HepG2 (cell line): ENCODE measurements around the gene TXNL4A. TPM values are rescaled to one million over a fixed set of nuclear protein-coding genes. Genes with fewer than 3 reads are reported as not detected.

Experiments
- AGO1 ChIP-seq: fragments of 200-400 bp; formaldehyde crosslinking; IDR thresholded peaks from 2 replicates; pipeline ENCODE4 v1.6.1; 2017; ENCODE audit warnings: mild to moderate bottlenecking, low read depth, low read length, moderate library complexity; ENCODE audit not compliant: poor library complexity, severe bottlenecking
- CBFB ChIP-seq: sonication (generic); formaldehyde crosslinking; IDR thresholded peaks from 2 replicates; pipeline ENCODE4 v1.4.0; 2020; ENCODE audit warnings: missing genetic modification reagents
- FOXC1 ChIP-seq: sonication (generic); formaldehyde crosslinking; IDR thresholded peaks from 2 replicates; pipeline ENCODE4 v1.8.0; 2022; ENCODE audit warnings: mild to moderate bottlenecking, missing genetic modification reagents, borderline replicate concordance
- JARID2 ChIP-seq: sonication (generic); formaldehyde crosslinking; IDR thresholded peaks from 2 replicates; pipeline ENCODE4 v1.8.1; 2023; ENCODE audit warnings: missing genetic modification reagents, inconsistent platforms; ENCODE audit not compliant: insufficient replicate concordance
- KAT8 ChIP-seq: IDR thresholded peaks from 2 replicates; pipeline ENCODE4 v1.6.1; 2016; ENCODE audit warnings: missing genetic modification reagents, missing compliant biosample characterization
- MED1 ChIP-seq: sonication (generic); formaldehyde crosslinking; IDR thresholded peaks from 2 replicates; pipeline ENCODE4 v1.4.0; 2020; ENCODE audit warnings: missing genetic modification reagents
- NFIB ChIP-seq: sonication (generic); formaldehyde crosslinking; IDR thresholded peaks from 2 replicates; pipeline ENCODE4 v1.9.0; 2021; ENCODE audit warnings: missing genetic modification reagents, mild to moderate bottlenecking, borderline replicate concordance
- PCBP2 ChIP-seq: fragments of 200-400 bp; formaldehyde crosslinking; optimal IDR thresholded peaks from 2 replicates; pipeline ENCODE3; 2018; ENCODE audit warnings: low read length, low read depth; ENCODE audit not compliant: poor library complexity, severe bottlenecking
- RAD21 ChIP-seq: fragments of 450-650 bp; formaldehyde crosslinking; IDR thresholded peaks from 2 replicates; pipeline ENCODE4 v1.5.0; 2020; ENCODE audit warnings: mild to moderate bottlenecking
- SRF ChIP-seq: IDR thresholded peaks from 2 replicates; pipeline ENCODE4 v1.6.1; 2011; ENCODE audit warnings: mild to moderate bottlenecking, low read depth, low read length, moderate library complexity
- TCF12 ChIP-seq, 2 experiments: fragments of 450-650 bp in 1 of 2; sonication (generic) in 1 of 2; formaldehyde crosslinking in 1 of 2; IDR thresholded peaks; 2 replicates each; pipeline versions ENCODE4 v1.6.1 to v1.8.0; 2017 to 2022; ENCODE audit warnings: antibody characterized with exemption in 1 of 2, mild to moderate bottlenecking in 1 of 2, missing genetic modification reagents in 1 of 2, moderate library complexity in 1 of 2
- ZMYM3 ChIP-seq: sonication (generic); formaldehyde crosslinking; IDR thresholded peaks from 2 replicates; pipeline ENCODE4 v1.5.1; 2020; ENCODE audit warnings: mild to moderate bottlenecking, missing genetic modification reagents
- ZNF343 ChIP-seq: sonication (generic); formaldehyde crosslinking; IDR thresholded peaks from 2 replicates; pipeline ENCODE4 v1.4.0; 2020; ENCODE audit warnings: mild to moderate bottlenecking, missing genetic modification reagents
- ZNF598 ChIP-seq: sonication (generic); formaldehyde crosslinking; IDR thresholded peaks from 2 replicates; pipeline ENCODE4 v1.5.1; 2020; ENCODE audit warnings: mild to moderate bottlenecking, missing genetic modification reagents, borderline replicate concordance
- ZNF75D ChIP-seq: sonication (generic); formaldehyde crosslinking; IDR thresholded peaks from 2 replicates; pipeline ENCODE4 v1.8.1; 2023; ENCODE audit warnings: missing genetic modification reagents, mild to moderate bottlenecking, borderline replicate concordance
- ZNF891 ChIP-seq: sonication (generic); formaldehyde crosslinking; IDR thresholded peaks from 2 replicates; pipeline ENCODE4 v1.5.0; 2020; ENCODE audit warnings: mild to moderate bottlenecking, missing genetic modification reagents
- polyA plus RNA-seq, 8 experiments: library from polyadenylated mRNA; depleted of rRNA in 3 of 8; stranded (reverse) in 7 of 8; unstranded in 1 of 8; fragments of >200 nt; fragmentation: Illumina TruSeq in 4 of 8; extraction: Trizol in 4 of 8; gene quantifications; 2 replicates each; pipeline versions ENCODE4 v1.2.1 to v1.2.3, GENCODE V29; 2011 to 2016; ENCODE audit warnings: low read depth in 4 of 8, missing spikeins in 1 of 8, mixed read lengths in 1 of 8; ENCODE audit not compliant: insufficient read depth in 1 of 8
- total RNA-seq, 5 experiments: library from RNA; depleted of rRNA; stranded (reverse); fragments of >200 nt; fragmentation: Illumina TruSeq; extraction: Trizol; gene quantifications; 2 replicates each; pipeline ENCODE4 v1.2.3, GENCODE V29; 2016; ENCODE audit warnings: low read depth in 1 of 5
- TF ChIP-seq, protein P1 (sequence below): sonication (generic); formaldehyde crosslinking; IDR thresholded peaks from 2 replicates; pipeline ENCODE4 v1.4.0; 2020; ENCODE audit warnings: missing genetic modification reagents
- TF ChIP-seq, protein P2 (sequence below): sonication (generic); formaldehyde crosslinking; conservative IDR thresholded peaks from 2 replicates; pipeline ENCODE4 v1.8.1; 2023; ENCODE audit warnings: missing genetic modification reagents
- TF ChIP-seq, protein P3 (sequence below): sonication (generic); formaldehyde crosslinking; IDR thresholded peaks from 2 replicates; pipeline ENCODE4 v1.5.0; 2020; ENCODE audit warnings: mild to moderate bottlenecking, missing genetic modification reagents, borderline replicate concordance

TXNL4A gene
- total and polyA plus RNA-seq, 2 of the 13 experiments (the other 11 are each of a cell fraction or from before 2014, with no cell fraction given) = 172 to 202 TPM

DNA sequence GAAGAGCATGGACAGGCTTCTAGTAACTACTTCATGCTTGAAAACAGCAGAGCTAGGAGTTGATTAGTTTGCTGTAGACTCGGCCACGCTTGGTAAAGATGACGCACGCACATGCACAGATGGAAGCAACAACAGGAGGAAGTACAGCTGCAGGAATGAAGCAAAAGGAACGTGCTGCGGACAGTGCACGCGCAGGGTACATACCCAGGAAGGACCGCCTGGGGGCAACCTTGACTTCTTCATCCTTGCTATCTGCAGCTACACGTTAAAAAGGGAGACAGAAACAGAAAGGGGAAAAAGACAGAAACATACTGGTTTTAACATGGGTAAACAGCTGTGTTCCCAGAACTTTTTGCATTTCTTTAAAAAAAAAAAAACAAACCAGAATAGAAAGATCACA lies 54.6 kb downstream of the TXNL4A start (continued):
- TF ChIP-seq ZMYM3 (0 out of 2 replicates have a peak, but pooled peaks have one; percentile 20), RAD21 (CRISPR knock-in tag) (peak; percentile 80), ZNF598 (CRISPR knock-in tag) (no peak), ZNF75D (CRISPR knock-in tag) (no peak), MED1 (0 out of 2 replicates have a peak, but pooled peaks have one; percentile 38), PCBP2 (no peak), ZNF343 (CRISPR knock-in tag) (0 out of 2 replicates have a peak, but pooled peaks have one; percentile 47), NFIB (CRISPR knock-in tag) (no peak), FOXC1 (CRISPR knock-in tag) (no peak), JARID2 (CRISPR knock-in tag) (no peak), ZNF891 (CRISPR knock-in tag) (no peak), TCF12 (IDR thresholded peaks at IDR 0.05) (no peak), TCF12 (CRISPR knock-in tag; IDR thresholded peaks at IDR 0.05) (no peak), KAT8 (no peak; the same call in 1 of the 2 replicates), AGO1 (no peak), CBFB (CRISPR knock-in tag) (no peak), SRF (no peak)
- TF ChIP-seq, protein P1, sequence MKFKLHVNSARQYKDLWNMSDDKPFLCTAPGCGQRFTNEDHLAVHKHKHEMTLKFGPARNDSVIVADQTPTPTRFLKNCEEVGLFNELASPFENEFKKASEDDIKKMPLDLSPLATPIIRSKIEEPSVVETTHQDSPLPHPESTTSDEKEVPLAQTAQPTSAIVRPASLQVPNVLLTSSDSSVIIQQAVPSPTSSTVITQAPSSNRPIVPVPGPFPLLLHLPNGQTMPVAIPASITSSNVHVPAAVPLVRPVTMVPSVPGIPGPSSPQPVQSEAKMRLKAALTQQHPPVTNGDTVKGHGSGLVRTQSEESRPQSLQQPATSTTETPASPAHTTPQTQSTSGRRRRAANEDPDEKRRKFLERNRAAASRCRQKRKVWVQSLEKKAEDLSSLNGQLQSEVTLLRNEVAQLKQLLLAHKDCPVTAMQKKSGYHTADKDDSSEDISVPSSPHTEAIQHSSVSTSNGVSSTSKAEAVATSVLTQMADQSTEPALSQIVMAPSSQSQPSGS = 0 out of 2 replicates have a peak, but pooled peaks have one; percentile 15
- TF ChIP-seq, protein P2, sequence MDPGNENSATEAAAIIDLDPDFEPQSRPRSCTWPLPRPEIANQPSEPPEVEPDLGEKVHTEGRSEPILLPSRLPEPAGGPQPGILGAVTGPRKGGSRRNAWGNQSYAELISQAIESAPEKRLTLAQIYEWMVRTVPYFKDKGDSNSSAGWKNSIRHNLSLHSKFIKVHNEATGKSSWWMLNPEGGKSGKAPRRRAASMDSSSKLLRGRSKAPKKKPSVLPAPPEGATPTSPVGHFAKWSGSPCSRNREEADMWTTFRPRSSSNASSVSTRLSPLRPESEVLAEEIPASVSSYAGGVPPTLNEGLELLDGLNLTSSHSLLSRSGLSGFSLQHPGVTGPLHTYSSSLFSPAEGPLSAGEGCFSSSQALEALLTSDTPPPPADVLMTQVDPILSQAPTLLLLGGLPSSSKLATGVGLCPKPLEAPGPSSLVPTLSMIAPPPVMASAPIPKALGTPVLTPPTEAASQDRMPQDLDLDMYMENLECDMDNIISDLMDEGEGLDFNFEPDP (CRISPR knock-in tag) = no peak
- TF ChIP-seq, protein P3, sequence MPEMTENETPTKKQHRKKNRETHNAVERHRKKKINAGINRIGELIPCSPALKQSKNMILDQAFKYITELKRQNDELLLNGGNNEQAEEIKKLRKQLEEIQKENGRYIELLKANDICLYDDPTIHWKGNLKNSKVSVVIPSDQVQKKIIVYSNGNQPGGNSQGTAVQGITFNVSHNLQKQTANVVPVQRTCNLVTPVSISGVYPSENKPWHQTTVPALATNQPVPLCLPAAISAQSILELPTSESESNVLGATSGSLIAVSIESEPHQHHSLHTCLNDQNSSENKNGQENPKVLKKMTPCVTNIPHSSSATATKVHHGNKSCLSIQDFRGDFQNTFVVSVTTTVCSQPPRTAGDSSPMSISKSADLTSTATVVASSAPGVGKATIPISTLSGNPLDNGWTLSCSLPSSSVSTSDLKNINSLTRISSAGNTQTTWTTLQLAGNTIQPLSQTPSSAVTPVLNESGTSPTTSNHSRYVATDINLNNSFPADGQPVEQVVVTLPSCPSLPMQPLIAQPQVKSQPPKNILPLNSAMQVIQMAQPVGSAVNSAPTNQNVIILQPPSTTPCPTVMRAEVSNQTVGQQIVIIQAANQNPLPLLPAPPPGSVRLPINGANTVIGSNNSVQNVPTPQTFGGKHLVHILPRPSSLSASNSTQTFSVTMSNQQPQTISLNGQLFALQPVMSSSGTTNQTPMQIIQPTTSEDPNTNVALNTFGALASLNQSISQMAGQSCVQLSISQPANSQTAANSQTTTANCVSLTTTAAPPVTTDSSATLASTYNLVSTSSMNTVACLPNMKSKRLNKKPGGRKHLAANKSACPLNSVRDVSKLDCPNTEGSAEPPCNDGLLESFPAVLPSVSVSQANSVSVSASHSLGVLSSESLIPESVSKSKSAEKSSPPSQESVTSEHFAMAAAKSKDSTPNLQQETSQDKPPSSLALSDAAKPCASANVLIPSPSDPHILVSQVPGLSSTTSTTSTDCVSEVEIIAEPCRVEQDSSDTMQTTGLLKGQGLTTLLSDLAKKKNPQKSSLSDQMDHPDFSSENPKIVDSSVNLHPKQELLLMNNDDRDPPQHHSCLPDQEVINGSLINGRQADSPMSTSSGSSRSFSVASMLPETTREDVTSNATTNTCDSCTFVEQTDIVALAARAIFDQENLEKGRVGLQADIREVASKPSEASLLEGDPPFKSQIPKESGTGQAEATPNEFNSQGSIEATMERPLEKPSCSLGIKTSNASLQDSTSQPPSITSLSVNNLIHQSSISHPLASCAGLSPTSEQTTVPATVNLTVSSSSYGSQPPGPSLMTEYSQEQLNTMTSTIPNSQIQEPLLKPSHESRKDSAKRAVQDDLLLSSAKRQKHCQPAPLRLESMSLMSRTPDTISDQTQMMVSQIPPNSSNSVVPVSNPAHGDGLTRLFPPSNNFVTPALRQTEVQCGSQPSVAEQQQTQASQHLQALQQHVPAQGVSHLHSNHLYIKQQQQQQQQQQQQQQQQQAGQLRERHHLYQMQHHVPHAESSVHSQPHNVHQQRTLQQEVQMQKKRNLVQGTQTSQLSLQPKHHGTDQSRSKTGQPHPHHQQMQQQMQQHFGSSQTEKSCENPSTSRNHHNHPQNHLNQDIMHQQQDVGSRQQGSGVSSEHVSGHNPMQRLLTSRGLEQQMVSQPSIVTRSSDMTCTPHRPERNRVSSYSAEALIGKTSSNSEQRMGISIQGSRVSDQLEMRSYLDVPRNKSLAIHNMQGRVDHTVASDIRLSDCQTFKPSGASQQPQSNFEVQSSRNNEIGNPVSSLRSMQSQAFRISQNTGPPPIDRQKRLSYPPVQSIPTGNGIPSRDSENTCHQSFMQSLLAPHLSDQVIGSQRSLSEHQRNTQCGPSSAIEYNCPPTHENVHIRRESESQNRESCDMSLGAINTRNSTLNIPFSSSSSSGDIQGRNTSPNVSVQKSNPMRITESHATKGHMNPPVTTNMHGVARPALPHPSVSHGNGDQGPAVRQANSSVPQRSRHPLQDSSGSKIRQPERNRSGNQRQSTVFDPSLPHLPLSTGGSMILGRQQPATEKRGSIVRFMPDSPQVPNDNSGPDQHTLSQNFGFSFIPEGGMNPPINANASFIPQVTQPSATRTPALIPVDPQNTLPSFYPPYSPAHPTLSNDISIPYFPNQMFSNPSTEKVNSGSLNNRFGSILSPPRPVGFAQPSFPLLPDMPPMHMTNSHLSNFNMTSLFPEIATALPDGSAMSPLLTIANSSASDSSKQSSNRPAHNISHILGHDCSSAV = no peak
